ENCODE measurements around the gene SET.
"Not testable (repeated sequence)": the region's sequence is repeated elsewhere in the genome, so short reads cannot be mapped to it uniquely, and the experiment has no call there.

The SET gene

GRCh38 chr9:128688501-128689292 is at the start of gene SET:
Gene SET, plus strand, starts transcription at chr9:128689222. Its CDS starts 361 bp downstream, at chr9:128689583.
- peak; percentile 99 for DNase-seq (ENCODE audit: low spot score)

GRCh38 chr9:128640603-128641002 is 48.4 kb upstream of the SET start:
- no peak for DNase-seq (ENCODE audit: low spot score)

- no peak for DNase-seq (ENCODE audit: low spot score)
Measured at GRCh38 chr9:128642675-128643245, 46.3 kb upstream of the SET start.

GRCh38 chr9:128643519-128644300 is 45.3 kb upstream of the SET start:
- no peak for DNase-seq (ENCODE audit: low spot score)

- DNase-seq (ENCODE audit: low spot score), result not testable (repeated sequence)
Measured at GRCh38 chr9:128648206-128648605, 40.8 kb upstream of the SET start.

GRCh38 chr9:128651798-128652197 is 37.2 kb upstream of the SET start:
- DNase-seq (ENCODE audit: low spot score), result no peak

- no peak for DNase-seq (ENCODE audit: low spot score)
Measured at GRCh38 chr9:128653908-128654307, 35.1 kb upstream of the SET start.

GRCh38 chr9:128654481-128654880 is 34.5 kb upstream of the SET start:
- no peak for DNase-seq (ENCODE audit: low spot score)

- peak; percentile 98 for DNase-seq (ENCODE audit: low spot score)
Measured at GRCh38 chr9:128656416-128657343, 32.3 kb upstream of the SET start, which contains the start of gene DYNC2I2. Gene DYNC2I2, minus strand, starts transcription at chr9:128656847. Its CDS starts 121 bp downstream, at chr9:128656726.

GRCh38 chr9:128657344-128657704 is 31.7 kb upstream of the SET start:
- DNase-seq (ENCODE audit: low spot score), result no peak

- DNase-seq (ENCODE audit: low spot score), result no peak
Measured at GRCh38 chr9:128657796-128658195, 31.2 kb upstream of the SET start.

GRCh38 chr9:128666481-128666941 is 22.5 kb upstream of the SET start:
- not testable (repeated sequence) for DNase-seq (ENCODE audit: low spot score)

GRCh38 chr9:128669786-128670185 is 19.2 kb upstream of the SET start:
- no peak for DNase-seq (ENCODE audit: low spot score)

GRCh38 chr9:128675382-128675781 is 13.6 kb upstream of the SET start:
- no peak for DNase-seq (ENCODE audit: low spot score)

GRCh38 chr9:128677794-128678193 is 11.2 kb upstream of the SET start:
- no peak for DNase-seq (ENCODE audit: low spot score)

GRCh38 chr9:128683340-128684064 is 5.5 kb upstream of the SET start:
- peak; percentile 47 for DNase-seq (ENCODE audit: low spot score)

GRCh38 chr9:128684065-128684324 is 5.0 kb upstream of the SET start:
- DNase-seq (ENCODE audit: low spot score), result peak; percentile 20

GRCh38 chr9:128684325-128685199 is 4.5 kb upstream of the SET start:
- DNase-seq (ENCODE audit: low spot score), result peak; percentile 81

GRCh38 chr9:128685636-128686489 is 3.2 kb upstream of the SET start:
- DNase-seq (ENCODE audit: low spot score), result no peak

Measured in AG08395 (cell line).